GM23338 (cell line): ENCODE measurements around the gene FUZ. TPM values are rescaled to one million over a fixed set of nuclear protein-coding genes. Genes with fewer than 3 reads are reported as not detected.

Experiments used
- ATAC-seq: fragments of 200-7000 bp; cut with Tn5 transposase; 3 replicates; pipeline ENCODE4 v1.9.1; 2020
- DNase-seq: peaks from one replicate; pipeline ENCODE4 v3.0.0-alpha.2; 2015; ENCODE audit warnings: low spot score
- H2AFZ ChIP-seq: fragments of 200-600 bp; sonication (generic); 2 replicates; pipeline ENCODE4 v1.8.0; 2016; ENCODE audit warnings: antibody characterized with exemption, mild to moderate bottlenecking, moderate library complexity
- H3F3A ChIP-seq: fragments of 200-600 bp; sonication (generic); replicated peaks from 2 replicates; pipeline ENCODE4 v1.8.0; 2017; ENCODE audit warnings: antibody characterized with exemption, mixed run types, low read depth
- H3K27ac ChIP-seq: fragments of 200-600 bp; sonication (generic); 2 replicates; pipeline ENCODE4 v1.6.1; 2016; ENCODE audit warnings: low read depth
- H3K27me3 ChIP-seq: fragments of 200-600 bp; sonication (generic); 2 replicates; pipeline ENCODE4 v1.8.0; 2016; ENCODE audit warnings: mild to moderate bottlenecking, mixed run types, moderate library complexity; ENCODE audit not compliant: insufficient read depth
- H3K36me3 ChIP-seq: fragments of 200-600 bp; sonication (generic); 2 replicates; pipeline ENCODE4 v1.8.0; 2016; ENCODE audit warnings: mild to moderate bottlenecking; ENCODE audit not compliant: insufficient read depth
- H3K4me1 ChIP-seq: fragments of 200-600 bp; sonication (generic); 2 replicates; pipeline ENCODE4 v1.8.0; 2016; ENCODE audit warnings: mild to moderate bottlenecking, moderate library complexity; ENCODE audit not compliant: insufficient read depth
- H3K4me2 ChIP-seq: fragments of 200-600 bp; sonication (generic); 2 replicates; pipeline ENCODE4 v1.7.1; 2017; ENCODE audit warnings: mixed run types
- H3K4me3 ChIP-seq: fragments of 200-600 bp; sonication (generic); 2 replicates; pipeline ENCODE4 v1.6.1; 2016; ENCODE audit warnings: mixed run types
- H3K79me2 ChIP-seq: fragments of 200-600 bp; sonication (generic); replicated peaks from 2 replicates; pipeline ENCODE4 v1.8.0; 2017; ENCODE audit warnings: mild to moderate bottlenecking; ENCODE audit not compliant: insufficient read depth
- H3K9me2 ChIP-seq: fragments of 200-600 bp; sonication (generic); 2 replicates; pipeline ENCODE4 v1.8.0; 2017; ENCODE audit not compliant: insufficient read depth
- H4K20me1 ChIP-seq: fragments of 200-600 bp; sonication (generic); replicated peaks from 2 replicates; pipeline ENCODE4 v1.8.0; 2017; ENCODE audit warnings: mild to moderate bottlenecking; ENCODE audit not compliant: insufficient read depth
- H3K27ac Mint-ChIP-seq: 2 replicates; pipeline ENCODE4 v1.8.0; 2020; ENCODE audit warnings: inconsistent platforms, mild to moderate bottlenecking, moderate library complexity, mixed read lengths
- H3K27me3 Mint-ChIP-seq: 3 replicates; pipeline ENCODE4 v1.8.0; 2022; ENCODE audit warnings: low read depth, mild to moderate bottlenecking, moderate library complexity, mixed read lengths, inconsistent platforms; ENCODE audit not compliant: insufficient read depth, poor library complexity
- H3K36me3 Mint-ChIP-seq: 3 replicates; pipeline ENCODE4 v1.8.0; 2021; ENCODE audit warnings: low read depth, mild to moderate bottlenecking, inconsistent platforms, moderate library complexity, mixed read lengths
- H3K4me1 Mint-ChIP-seq: 3 replicates; pipeline ENCODE4 v1.8.0; 2020; ENCODE audit warnings: mild to moderate bottlenecking, inconsistent platforms, mixed read lengths
- H3K4me3 Mint-ChIP-seq: 3 replicates; pipeline ENCODE4 v1.8.0; 2021; ENCODE audit warnings: moderate library complexity, mild to moderate bottlenecking, inconsistent platforms, mixed read lengths
- H3K9me3 Mint-ChIP-seq: 3 replicates; pipeline ENCODE4 v1.8.0; 2020; ENCODE audit warnings: moderate library complexity, mild to moderate bottlenecking, inconsistent platforms, mixed read lengths
- CREB1 ChIP-seq: fragments of 250-450 bp; sonication (Bioruptor Pico); IDR thresholded peaks from 2 replicates; pipeline ENCODE4 v1.5.0; 2020; ENCODE audit warnings: low read depth, mild to moderate bottlenecking, moderate library complexity
- CTCF ChIP-seq, 2 experiments: fragments of 200-600 bp in 1 of 2; sonication (generic) in 1 of 2; conservative IDR thresholded peaks; 2 replicates each; pipeline versions ENCODE4 v1.5.1 to v1.6.1; 2016 to 2017; ENCODE audit warnings: antibody characterized with exemption in 2 of 2, low read depth in 2 of 2, mild to moderate bottlenecking in 2 of 2, moderate library complexity in 1 of 2
- EZH2 ChIP-seq: fragments of 200-600 bp; sonication (generic); IDR thresholded peaks from one replicate; pipeline ENCODE4 v1.8.0; 2017; ENCODE audit warnings: antibody characterized with exemption, mild to moderate bottlenecking, low read depth; ENCODE audit not compliant: unreplicated experiment
- EZH2phosphoT487 ChIP-seq: fragments of 200-600 bp; sonication (generic); IDR thresholded peaks from one replicate; pipeline ENCODE4 v1.8.1; 2018; ENCODE audit warnings: antibody characterized with exemption; ENCODE audit not compliant: unreplicated experiment
- JUNB ChIP-seq: IDR thresholded peaks from one replicate; pipeline ENCODE4 v1.6.1; 2016; ENCODE audit warnings: antibody characterized with exemption; ENCODE audit not compliant: unreplicated experiment
- NANOG ChIP-seq: IDR thresholded peaks from 2 replicates; pipeline ENCODE4 v1.6.1; 2016; ENCODE audit warnings: antibody characterized with exemption, borderline replicate concordance
- POLR2AphosphoS5 ChIP-seq: IDR thresholded peaks from 2 replicates; pipeline ENCODE4 v1.6.1; 2016; ENCODE audit warnings: antibody characterized with exemption, low read depth
- REST ChIP-seq: IDR thresholded peaks from one replicate; pipeline ENCODE4 v1.6.1; 2018; ENCODE audit warnings: antibody characterized with exemption; ENCODE audit not compliant: unreplicated experiment
- STAT1 ChIP-seq: IDR thresholded peaks from one replicate; pipeline ENCODE4 v1.6.1; 2016; ENCODE audit warnings: antibody characterized with exemption; ENCODE audit not compliant: unreplicated experiment
- ZNF114 ChIP-seq: fragments of 250-450 bp; sonication (Bioruptor Pico); IDR thresholded peaks from 2 replicates; pipeline ENCODE4 v1.5.0; 2020; ENCODE audit warnings: mild to moderate bottlenecking, moderate library complexity
- ZNF331 ChIP-seq: fragments of 250-450 bp; sonication (Bioruptor Pico); IDR thresholded peaks from 2 replicates; pipeline ENCODE4 v1.5.0; 2020; ENCODE audit warnings: low read depth, mild to moderate bottlenecking, moderate library complexity
- polyA plus RNA-seq: library from polyadenylated mRNA; unstranded; fragments of >200 nt; fragmentation: Nextera tagmentation; extraction: Ambion mirVana; gene quantifications from 2 replicates; pipeline ENCODE4 v1.2.1, GENCODE V29; 2016
- total RNA-seq: library from RNA; depleted of rRNA; stranded (reverse); fragments of >200 nt; shearing (Covaris generic); gene quantifications from 2 replicates; pipeline ENCODE4 v1.2.3, GENCODE V29; 2014
- TF ChIP-seq, protein P1 (sequence below): fragments of 250-450 bp; sonication (Bioruptor Pico); IDR thresholded peaks from 2 replicates; pipeline ENCODE4 v1.5.0; 2020; ENCODE audit warnings: mild to moderate bottlenecking, moderate library complexity
- TF ChIP-seq, protein P2 (sequence below): IDR thresholded peaks from 2 replicates; pipeline ENCODE4 v1.6.1; 2016; ENCODE audit warnings: antibody characterized with exemption

The FUZ gene
- total and polyA plus RNA-seq, 2 experiments from 2014 or later = 24.3 to 34.8 TPM

DNA sequence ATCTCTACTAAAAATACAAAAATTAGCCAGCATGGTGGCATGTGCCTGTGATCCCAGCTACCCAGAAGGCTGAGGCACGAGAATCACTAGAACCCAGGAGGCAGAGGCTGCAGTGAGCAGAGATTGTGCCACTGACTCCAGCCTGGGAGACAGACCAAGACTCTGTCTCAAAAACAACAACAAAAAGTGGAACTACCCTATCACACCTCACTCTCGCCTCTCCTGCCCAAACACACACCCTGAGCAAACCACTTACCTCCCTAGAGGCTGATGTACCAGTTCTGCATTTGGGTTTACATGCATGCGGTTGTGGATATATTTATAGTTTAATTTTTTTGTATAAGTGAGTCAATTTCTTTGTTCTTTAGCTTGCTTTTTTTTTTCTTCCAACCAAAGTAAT is 30.2 kb upstream of the FUZ start:
- H3K4me3 Mint-ChIP-seq = no peak overlapping the region
- TF ChIP-seq CREB1 (CRISPR knock-in tag) (no peak), STAT1 (no peak), REST (no peak), JUNB (no peak), POLR2AphosphoS5 (no peak), NANOG (no peak), ZNF331 (CRISPR knock-in tag) (no peak), ZNF114 (CRISPR knock-in tag) (no peak), EZH2phosphoT487 (no peak), EZH2 (no peak), CTCF (conservative IDR thresholded peaks at IDR 0.05; ENCODE audit: low read depth in 2 of 2) (no peak)
- TF ChIP-seq, protein P1, sequence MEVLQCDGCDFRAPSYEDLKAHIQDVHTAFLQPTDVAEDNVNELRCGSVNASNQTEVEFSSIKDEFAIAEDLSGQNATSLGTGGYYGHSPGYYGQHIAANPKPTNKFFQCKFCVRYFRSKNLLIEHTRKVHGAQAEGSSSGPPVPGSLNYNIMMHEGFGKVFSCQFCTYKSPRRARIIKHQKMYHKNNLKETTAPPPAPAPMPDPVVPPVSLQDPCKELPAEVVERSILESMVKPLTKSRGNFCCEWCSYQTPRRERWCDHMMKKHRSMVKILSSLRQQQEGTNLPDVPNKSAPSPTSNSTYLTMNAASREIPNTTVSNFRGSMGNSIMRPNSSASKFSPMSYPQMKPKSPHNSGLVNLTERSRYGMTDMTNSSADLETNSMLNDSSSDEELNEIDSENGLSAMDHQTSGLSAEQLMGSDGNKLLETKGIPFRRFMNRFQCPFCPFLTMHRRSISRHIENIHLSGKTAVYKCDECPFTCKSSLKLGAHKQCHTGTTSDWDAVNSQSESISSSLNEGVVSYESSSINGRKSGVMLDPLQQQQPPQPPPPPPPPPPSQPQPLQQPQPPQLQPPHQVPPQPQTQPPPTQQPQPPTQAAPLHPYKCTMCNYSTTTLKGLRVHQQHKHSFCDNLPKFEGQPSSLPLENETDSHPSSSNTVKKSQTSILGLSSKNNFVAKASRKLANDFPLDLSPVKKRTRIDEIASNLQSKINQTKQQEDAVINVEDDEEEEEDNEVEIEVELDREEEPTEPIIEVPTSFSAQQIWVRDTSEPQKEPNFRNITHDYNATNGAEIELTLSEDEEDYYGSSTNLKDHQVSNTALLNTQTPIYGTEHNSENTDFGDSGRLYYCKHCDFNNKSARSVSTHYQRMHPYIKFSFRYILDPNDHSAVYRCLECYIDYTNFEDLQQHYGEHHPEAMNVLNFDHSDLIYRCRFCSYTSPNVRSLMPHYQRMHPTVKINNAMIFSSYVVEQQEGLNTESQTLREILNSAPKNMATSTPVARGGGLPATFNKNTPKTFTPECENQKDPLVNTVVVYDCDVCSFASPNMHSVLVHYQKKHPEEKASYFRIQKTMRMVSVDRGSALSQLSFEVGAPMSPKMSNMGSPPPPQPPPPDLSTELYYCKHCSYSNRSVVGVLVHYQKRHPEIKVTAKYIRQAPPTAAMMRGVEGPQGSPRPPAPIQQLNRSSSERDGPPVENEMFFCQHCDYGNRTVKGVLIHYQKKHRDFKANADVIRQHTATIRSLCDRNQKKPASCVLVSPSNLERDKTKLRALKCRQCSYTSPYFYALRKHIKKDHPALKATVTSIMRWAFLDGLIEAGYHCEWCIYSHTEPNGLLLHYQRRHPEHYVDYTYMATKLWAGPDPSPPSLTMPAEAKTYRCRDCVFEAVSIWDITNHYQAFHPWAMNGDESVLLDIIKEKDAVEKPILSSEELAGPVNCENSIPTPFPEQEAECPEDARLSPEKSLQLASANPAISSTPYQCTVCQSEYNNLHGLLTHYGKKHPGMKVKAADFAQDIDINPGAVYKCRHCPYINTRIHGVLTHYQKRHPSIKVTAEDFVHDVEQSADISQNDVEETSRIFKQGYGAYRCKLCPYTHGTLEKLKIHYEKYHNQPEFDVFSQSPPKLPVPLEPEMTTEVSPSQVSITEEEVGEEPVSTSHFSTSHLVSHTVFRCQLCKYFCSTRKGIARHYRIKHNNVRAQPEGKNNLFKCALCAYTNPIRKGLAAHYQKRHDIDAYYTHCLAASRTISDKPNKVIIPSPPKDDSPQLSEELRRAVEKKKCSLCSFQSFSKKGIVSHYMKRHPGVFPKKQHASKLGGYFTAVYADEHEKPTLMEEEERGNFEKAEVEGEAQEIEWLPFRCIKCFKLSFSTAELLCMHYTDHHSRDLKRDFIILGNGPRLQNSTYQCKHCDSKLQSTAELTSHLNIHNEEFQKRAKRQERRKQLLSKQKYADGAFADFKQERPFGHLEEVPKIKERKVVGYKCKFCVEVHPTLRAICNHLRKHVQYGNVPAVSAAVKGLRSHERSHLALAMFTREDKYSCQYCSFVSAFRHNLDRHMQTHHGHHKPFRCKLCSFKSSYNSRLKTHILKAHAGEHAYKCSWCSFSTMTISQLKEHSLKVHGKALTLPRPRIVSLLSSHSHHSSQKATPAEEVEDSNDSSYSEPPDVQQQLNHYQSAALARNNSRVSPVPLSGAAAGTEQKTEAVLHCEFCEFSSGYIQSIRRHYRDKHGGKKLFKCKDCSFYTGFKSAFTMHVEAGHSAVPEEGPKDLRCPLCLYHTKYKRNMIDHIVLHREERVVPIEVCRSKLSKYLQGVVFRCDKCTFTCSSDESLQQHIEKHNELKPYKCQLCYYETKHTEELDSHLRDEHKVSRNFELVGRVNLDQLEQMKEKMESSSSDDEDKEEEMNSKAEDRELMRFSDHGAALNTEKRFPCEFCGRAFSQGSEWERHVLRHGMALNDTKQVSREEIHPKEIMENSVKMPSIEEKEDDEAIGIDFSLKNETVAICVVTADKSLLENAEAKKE (CRISPR knock-in tag) = no peak
- TF ChIP-seq, protein P2, sequence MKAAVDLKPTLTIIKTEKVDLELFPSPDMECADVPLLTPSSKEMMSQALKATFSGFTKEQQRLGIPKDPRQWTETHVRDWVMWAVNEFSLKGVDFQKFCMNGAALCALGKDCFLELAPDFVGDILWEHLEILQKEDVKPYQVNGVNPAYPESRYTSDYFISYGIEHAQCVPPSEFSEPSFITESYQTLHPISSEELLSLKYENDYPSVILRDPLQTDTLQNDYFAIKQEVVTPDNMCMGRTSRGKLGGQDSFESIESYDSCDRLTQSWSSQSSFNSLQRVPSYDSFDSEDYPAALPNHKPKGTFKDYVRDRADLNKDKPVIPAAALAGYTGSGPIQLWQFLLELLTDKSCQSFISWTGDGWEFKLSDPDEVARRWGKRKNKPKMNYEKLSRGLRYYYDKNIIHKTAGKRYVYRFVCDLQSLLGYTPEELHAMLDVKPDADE = no peak
- peaks cover 12% of the 10 kb centered on the region for H3K27me3 Mint-ChIP-seq

More for the DNA sequence above, 30.2 kb upstream of the FUZ start:
- no peak for ATAC-seq
- Histone ChIP-seq H3K4me2 (no peak overlapping the region), H3K4me1 (no peaks in the 10 kb centered on the region), H2AFZ (no peak overlapping the region), H3K27ac (no peak overlapping the region), H3K36me3 (no peaks in the 10 kb centered on the region), H4K20me1 (peaks cover 7% of the 10 kb centered on the region; the same call in 1 of the 2 replicates), H3F3A (0 out of 2 replicates have a peak, but pooled peaks cover 7% of the 10 kb centered on the region), H3K27me3 (no peaks in the 10 kb centered on the region), H3K9me2 (0 out of 2 replicates have a peak, but pooled peaks cover 3% of the 10 kb centered on the region), H3K4me3 (no peak overlapping the region), H3K79me2 (0 out of 2 replicates have a peak, but pooled peaks cover 3% of the 10 kb centered on the region)
- no peak for DNase-seq
- Mint-ChIP-seq H3K27ac (no peak overlapping the region), H3K9me3 (no peaks in the 10 kb centered on the region; the same call in 1 of the 3 replicates), H3K36me3 (peaks cover 23% of the 10 kb centered on the region), H3K4me1 (peaks cover 6% of the 10 kb centered on the region)
